NB4 (cell line): ENCODE results near the gene NR3C2.

ENCODE experiments used
- DNase-seq: peaks from one replicate; pipeline ENCODE4 v3.0.0; 2010; ENCODE audit warnings: low read depth
- H3K4me3 ChIP-seq: one replicate; pipeline ENCODE4 v1.5.1; 2011; ENCODE audit warnings: mild to moderate bottlenecking, low read depth, low read length, moderate library complexity
- CTCF ChIP-seq: IDR thresholded peaks from one replicate; pipeline ENCODE4 v1.5.1; 2012; ENCODE audit warnings: low read depth, low read length
- MAX ChIP-seq: IDR thresholded peaks from 2 replicates; pipeline ENCODE4 v1.6.1; 2011; ENCODE audit warnings: low read depth, low read length
- MYC ChIP-seq: IDR thresholded peaks from 2 replicates; pipeline ENCODE4 v1.6.1; 2011; ENCODE audit warnings: low read depth, low read length
- POLR2A ChIP-seq: IDR thresholded peaks from 2 replicates; pipeline ENCODE4 v1.6.1; 2011; ENCODE audit warnings: mild to moderate bottlenecking; ENCODE audit not compliant: insufficient read length; ENCODE audit errors: extremely low read depth

The NR3C2 gene

GRCh38 chr4:148289740-148290139 is 152.5 kb downstream of the NR3C2 start:
- TF ChIP-seq MYC (no peak), MAX (no peak), POLR2A (no peak), CTCF (no peak)
- H3K4me3 ChIP-seq: no peak overlapping the region
- no peak for DNase-seq

- DNase-seq: no peak
- H3K4me3 ChIP-seq: no peak overlapping the region
- no peak for TF ChIP-seq MAX
- TF ChIP-seq POLR2A: no peak
- TF ChIP-seq MYC: no peak
- TF ChIP-seq CTCF: no peak
Measured at GRCh38 chr4:148288448-148288847, 153.8 kb downstream of the NR3C2 start.

GRCh38 chr4:148287111-148287510 is 155.1 kb downstream of the NR3C2 start:
- no peak for DNase-seq
- TF ChIP-seq MAX (no peak), CTCF (no peak), POLR2A (no peak), MYC (no peak)
- no peak overlapping the region for H3K4me3 ChIP-seq

GRCh38 chr4:148286012-148286411 is 156.2 kb downstream of the NR3C2 start:
- H3K4me3 ChIP-seq: no peak overlapping the region
- DNase-seq: no peak
- TF ChIP-seq CTCF (no peak), POLR2A (no peak), MAX (no peak), MYC (no peak)

- H3K4me3 ChIP-seq: no peak overlapping the region
- no peak for DNase-seq
- no peak for TF ChIP-seq CTCF
- TF ChIP-seq MAX: no peak
- TF ChIP-seq MYC: no peak
- no peak for TF ChIP-seq POLR2A
Measured at GRCh38 chr4:148283665-148284064, 158.5 kb downstream of the NR3C2 start.

- no peak overlapping the region for H3K4me3 ChIP-seq
- DNase-seq: no peak
- TF ChIP-seq MYC (no peak), MAX (no peak)
Measured at GRCh38 chr4:148278310-148278709, 163.9 kb downstream of the NR3C2 start.
